ENCODE data around the gene CSKMT. TPM values are rescaled to one million over a fixed set of nuclear protein-coding genes. Genes with fewer than 3 reads are reported as not detected.

CSKMT gene
- total RNA-seq, 1 donor from 2014 or later = not detected

DNA sequence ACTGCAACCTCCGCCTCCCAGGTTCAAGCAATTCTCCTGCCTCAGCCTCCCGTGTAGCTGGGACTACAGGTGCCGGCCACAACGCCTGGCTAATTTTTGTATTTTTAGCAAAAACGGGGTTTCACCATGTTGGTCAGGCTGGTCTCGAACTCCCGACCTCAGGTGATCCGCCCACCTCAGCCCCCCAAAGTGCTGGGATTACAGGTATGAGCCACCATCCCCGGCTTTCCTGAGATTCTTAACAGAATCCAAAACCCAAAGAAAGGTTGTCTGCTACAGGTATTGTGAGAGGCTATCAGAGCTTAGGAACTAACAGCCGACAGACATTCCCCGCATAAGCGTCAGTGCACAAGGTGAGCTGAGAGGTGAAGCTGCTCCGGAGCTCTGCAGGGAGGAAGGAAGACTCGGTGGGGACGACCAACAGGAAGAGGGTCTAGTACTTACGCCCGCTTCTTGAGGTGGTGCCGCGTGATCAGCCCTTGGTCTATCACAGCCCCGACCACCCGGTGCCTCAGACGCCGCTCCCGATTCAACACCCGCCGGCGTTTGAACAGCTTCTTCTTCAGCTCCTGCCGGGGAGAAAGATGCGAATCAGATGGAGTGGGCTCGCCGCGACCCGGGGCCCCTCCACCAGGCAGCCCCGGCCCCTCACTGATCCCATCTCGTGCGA is 572 bp upstream of the CSKMT start:
- intact Hi-C loops (cut with DNase I) = loop anchor here (1.0 to 2.0 kb wide), 5 partner anchors 11 to 64 kb away; partner anchors contain the start of genes EML3, INTS5, ROM1 and TTC9C
- TF ChIP-seq, protein P1, sequence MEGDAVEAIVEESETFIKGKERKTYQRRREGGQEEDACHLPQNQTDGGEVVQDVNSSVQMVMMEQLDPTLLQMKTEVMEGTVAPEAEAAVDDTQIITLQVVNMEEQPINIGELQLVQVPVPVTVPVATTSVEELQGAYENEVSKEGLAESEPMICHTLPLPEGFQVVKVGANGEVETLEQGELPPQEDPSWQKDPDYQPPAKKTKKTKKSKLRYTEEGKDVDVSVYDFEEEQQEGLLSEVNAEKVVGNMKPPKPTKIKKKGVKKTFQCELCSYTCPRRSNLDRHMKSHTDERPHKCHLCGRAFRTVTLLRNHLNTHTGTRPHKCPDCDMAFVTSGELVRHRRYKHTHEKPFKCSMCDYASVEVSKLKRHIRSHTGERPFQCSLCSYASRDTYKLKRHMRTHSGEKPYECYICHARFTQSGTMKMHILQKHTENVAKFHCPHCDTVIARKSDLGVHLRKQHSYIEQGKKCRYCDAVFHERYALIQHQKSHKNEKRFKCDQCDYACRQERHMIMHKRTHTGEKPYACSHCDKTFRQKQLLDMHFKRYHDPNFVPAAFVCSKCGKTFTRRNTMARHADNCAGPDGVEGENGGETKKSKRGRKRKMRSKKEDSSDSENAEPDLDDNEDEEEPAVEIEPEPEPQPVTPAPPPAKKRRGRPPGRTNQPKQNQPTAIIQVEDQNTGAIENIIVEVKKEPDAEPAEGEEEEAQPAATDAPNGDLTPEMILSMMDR (IDR thresholded peaks at IDR 0.05) = no peak

DNA sequence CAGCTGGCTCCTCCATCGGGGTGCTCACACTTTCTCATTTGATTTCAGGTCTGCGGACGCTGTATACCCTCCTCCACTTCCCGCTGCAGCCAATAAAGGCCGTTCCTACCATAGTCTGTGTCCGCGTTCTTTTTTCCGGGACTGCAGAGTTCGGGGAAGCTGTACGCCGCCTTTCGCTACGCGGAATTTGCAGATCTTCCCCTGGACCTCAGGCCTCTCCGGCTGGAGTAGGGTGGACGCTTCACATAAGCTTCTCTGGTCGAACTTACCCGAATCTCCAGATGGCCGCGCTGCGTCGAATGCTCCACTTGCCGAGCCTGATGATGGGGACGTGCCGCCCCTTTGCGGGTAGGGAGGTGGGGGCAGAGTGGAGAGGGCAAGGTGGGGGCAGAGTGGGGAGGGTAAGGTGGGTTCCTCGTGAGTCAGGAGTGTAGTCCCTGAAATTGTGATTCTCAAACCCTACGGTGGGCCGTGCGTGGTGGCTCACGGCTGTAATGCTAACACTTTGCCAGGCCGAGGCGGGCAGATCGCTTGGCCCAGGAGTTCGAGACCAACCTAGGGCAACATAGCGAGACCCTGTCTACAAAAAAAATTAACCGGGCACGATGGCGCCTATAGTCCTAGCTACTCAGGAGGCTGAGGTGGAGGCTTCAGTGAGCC is 617 bp downstream of the CSKMT start:
- Histone ChIP-seq H3K36me3 (peaks cover 3 to 11% of the 10 kb centered on the region in 2 donors), H3K27me3 (no peaks in the 10 kb centered on the region), H3K9me3 (no peaks in the 10 kb centered on the region), H3K4me3 (peak overlapping the region; percentile 71 to 93), H3K4me1 (peaks cover 13 to 21% of the 10 kb centered on the region in 2 donors), H3K27ac (peak overlapping the region; percentile 80 to 89)
- intact Hi-C loops (cut with DNase I) = loop anchor here (1.0 to 2.0 kb wide), 5 partner anchors 12 to 63 kb away; partner anchors contain the start of genes EML3, INTS5, ROM1 and TTC9C
- DNase-seq (ENCODE audit: low spot score in 2 of 2) = peak in 1 of 2 donors; percentile 79
- TF ChIP-seq, protein P1 (IDR thresholded peaks at IDR 0.05) = peak in 1 of 3 experiments; percentile 1

More for the DNA sequence above, 572 bp upstream of the CSKMT start:
- Histone ChIP-seq H3K36me3 (peaks cover 3 to 11% of the 10 kb centered on the region in 2 donors), H3K27me3 (no peaks in the 10 kb centered on the region), H3K9me3 (no peaks in the 10 kb centered on the region), H3K27ac (peak overlapping the region; percentile 80 to 89), H3K4me3 (peak overlapping the region; percentile 71 to 93), H3K4me1 (peaks cover 10 to 20% of the 10 kb centered on the region in 2 donors)
- DNase-seq (ENCODE audit: low spot score in 2 of 2) = no peak

DNA sequence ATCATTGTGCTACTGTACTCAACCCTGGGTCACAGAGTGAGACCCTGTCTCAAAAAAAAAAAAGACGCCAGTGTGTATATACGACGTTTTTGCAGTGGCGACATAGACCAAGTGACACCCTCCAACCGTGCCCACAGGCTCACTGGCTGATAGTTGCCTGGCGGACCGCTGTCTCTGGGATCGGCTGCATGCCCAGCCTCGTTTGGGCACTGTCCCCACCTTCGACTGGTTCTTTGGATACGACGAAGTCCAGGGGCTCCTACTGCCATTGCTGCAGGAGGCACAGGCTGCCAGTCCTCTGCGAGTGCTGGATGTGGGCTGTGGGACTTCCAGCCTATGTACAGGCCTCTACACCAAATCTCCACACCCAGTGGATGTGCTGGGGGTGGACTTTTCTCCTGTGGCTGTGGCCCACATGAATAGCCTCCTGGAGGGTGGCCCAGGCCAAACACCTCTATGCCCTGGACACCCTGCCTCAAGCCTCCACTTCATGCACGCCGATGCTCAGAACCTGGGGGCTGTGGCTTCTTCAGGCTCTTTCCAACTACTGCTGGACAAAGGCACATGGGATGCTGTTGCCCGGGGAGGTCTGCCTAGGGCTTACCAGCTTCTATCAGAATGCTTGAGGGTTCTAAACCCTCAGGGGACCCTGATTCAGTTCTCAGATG is 1.3 kb downstream of the CSKMT start:
- intact Hi-C loops (cut with DNase I) = no loop called here
- Histone ChIP-seq H3K9me3 (no peaks in the 10 kb centered on the region), H3K27me3 (no peaks in the 10 kb centered on the region), H3K36me3 (peaks cover 3 to 11% of the 10 kb centered on the region in 2 donors), H3K4me3 (peak overlapping the region; percentile 71 to 93), H3K27ac (peak overlapping the region; percentile 80 to 89), H3K4me1 (peaks cover 15 to 23% of the 10 kb centered on the region in 2 donors)
- no peak for DNase-seq (ENCODE audit: low spot score in 2 of 2)
- TF ChIP-seq, protein P1 (IDR thresholded peaks at IDR 0.05) = no peak

DNA sequence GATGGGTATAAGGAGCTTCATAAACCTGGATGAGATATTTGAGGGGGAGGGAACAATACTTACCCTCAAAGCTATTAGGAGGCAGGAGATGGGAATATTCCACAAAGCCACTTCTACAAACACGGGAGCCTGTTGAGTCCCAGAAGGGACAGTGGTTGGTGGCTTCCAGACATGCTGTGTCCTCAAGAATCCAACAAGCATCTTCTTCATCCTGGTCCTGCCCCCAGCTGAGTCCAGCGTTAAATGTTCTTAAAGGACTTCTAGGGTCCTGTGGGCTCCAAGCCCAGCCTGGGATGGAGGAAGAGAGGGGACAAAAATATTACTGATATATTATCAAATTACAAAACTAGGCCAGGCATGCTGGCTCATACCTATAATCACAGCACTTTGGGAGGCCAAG is 2.3 kb downstream of the CSKMT start:
- intact Hi-C loops (cut with DNase I) = no loop called here
- TF ChIP-seq, protein P1 (IDR thresholded peaks at IDR 0.05) = no peak
- no peak overlapping the region for H3K4me3 ChIP-seq
- no peak for DNase-seq (ENCODE audit: low spot score in 2 of 2)
- no peaks in the 10 kb centered on the region for H3K9me3 ChIP-seq
- H3K27ac ChIP-seq = no peak overlapping the region
- H3K27me3 ChIP-seq = no peaks in the 10 kb centered on the region
- peaks cover 16 to 23% of the 10 kb centered on the region in 2 donors for H3K4me1 ChIP-seq
- H3K36me3 ChIP-seq = peaks cover 3 to 8% of the 10 kb centered on the region in 2 donors

DNA sequence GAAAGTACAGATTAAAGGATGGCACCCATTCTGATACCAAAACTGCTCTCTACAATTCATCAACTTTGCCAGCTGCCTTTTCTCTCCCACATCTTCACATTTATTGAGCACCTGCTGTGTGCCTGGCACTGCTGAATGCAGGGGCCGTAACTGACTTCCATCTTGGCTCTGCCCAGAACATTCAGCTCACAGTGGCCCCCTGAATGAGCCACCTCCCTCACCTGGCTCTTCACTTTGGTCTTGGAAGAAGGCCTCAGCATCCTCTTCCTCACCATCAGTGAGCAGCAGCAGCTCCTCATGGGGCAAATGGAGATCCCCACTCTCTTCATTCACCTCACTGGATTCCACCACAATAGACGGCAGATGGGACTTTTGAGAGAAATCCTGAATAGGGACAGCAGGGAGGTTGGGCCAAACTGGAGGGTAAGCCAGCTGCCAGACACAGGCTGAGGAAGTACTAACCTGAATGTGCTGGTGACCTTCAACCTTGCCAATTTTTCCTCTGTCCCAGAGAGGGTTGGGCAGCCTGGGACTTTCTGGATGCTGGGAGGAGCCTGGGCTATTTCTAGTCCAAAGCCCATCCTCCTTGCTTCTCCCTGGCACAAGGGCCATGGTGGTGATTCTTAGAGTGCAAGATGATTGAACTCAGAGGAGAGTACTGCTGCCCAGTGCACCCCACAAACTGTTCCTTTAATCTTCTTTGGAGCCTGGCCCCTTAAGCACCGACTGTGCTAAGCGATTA is 4.5 kb downstream of the CSKMT start:
- intact Hi-C loops (cut with DNase I) = no loop called here
- peaks cover 20 to 29% of the 10 kb centered on the region in 2 donors for H3K4me1 ChIP-seq

More for the DNA sequence above, 4.5 kb downstream of the CSKMT start:
- TF ChIP-seq, protein P1 (IDR thresholded peaks at IDR 0.05) = no peak
- no peak for DNase-seq (ENCODE audit: low spot score in 2 of 2)
- no peak overlapping the region for H3K27ac ChIP-seq
- no peak overlapping the region for H3K4me3 ChIP-seq
- no peaks in the 10 kb centered on the region for H3K27me3 ChIP-seq
- H3K9me3 ChIP-seq = no peaks in the 10 kb centered on the region
- H3K36me3 ChIP-seq = peaks cover 0 to 8% of the 10 kb centered on the region in 2 donors

Measured in ascending aorta (tissue), 2 donors.